Transverse colon (tissue), 4 donors: Measurements from ENCODE around the gene TMEM123.

Experiments
- POLR2AphosphoS5 ChIP-seq, 3 donors: sonication (generic); formaldehyde crosslinking; IDR thresholded peaks; one replicate each; pipeline ENCODE4 v1.6.1; 2016; ENCODE audit warnings: antibody characterized with exemption in 3 of 3
- TF ChIP-seq, protein P1 (sequence below), 5 experiments: fragments of 200-600 bp in 3 of 5; fragments of 450-650 bp in 2 of 5; sonication (generic) in 3 of 5; IDR thresholded peaks; 1 replicate in 2 of 5; 2 replicates in 3 of 5; pipeline ENCODE4 v1.5.1; 2016 to 2017; ENCODE audit warnings: antibody characterized with exemption in 5 of 5, inconsistent platforms in 3 of 5, mild to moderate bottlenecking in 2 of 5, moderate library complexity in 1 of 5

- no peak for TF ChIP-seq POLR2AphosphoS5 (IDR thresholded peaks at IDR 0.05)
- TF ChIP-seq, protein P1, sequence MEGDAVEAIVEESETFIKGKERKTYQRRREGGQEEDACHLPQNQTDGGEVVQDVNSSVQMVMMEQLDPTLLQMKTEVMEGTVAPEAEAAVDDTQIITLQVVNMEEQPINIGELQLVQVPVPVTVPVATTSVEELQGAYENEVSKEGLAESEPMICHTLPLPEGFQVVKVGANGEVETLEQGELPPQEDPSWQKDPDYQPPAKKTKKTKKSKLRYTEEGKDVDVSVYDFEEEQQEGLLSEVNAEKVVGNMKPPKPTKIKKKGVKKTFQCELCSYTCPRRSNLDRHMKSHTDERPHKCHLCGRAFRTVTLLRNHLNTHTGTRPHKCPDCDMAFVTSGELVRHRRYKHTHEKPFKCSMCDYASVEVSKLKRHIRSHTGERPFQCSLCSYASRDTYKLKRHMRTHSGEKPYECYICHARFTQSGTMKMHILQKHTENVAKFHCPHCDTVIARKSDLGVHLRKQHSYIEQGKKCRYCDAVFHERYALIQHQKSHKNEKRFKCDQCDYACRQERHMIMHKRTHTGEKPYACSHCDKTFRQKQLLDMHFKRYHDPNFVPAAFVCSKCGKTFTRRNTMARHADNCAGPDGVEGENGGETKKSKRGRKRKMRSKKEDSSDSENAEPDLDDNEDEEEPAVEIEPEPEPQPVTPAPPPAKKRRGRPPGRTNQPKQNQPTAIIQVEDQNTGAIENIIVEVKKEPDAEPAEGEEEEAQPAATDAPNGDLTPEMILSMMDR (IDR thresholded peaks at IDR 0.05) = no peak
These were observed 5.3 kb upstream of the TMEM123 start for GRCh38 chr11:102457865-102458264.
